GM21390 (cell line): ENCODE data around the gene CDIP1.

Experiments used
- ATAC-seq: cut with Tn5 transposase; IDR thresholded peaks from one replicate; pipeline ENCODE4 v1.9.1; 2021; ENCODE audit not compliant: unreplicated experiment

The CDIP1 gene

GRCh38 chr16:4460936-4461249 lies 77.7 kb downstream of the CDIP1 start:
- ATAC-seq, result no peak
